Measurements from ENCODE around the gene P2RY14. TPM values are rescaled to one million over a fixed set of nuclear protein-coding genes. Genes with fewer than 3 reads are reported as not detected.

P2RY14 gene
- total RNA-seq, 3 donors from 2014 or later (not counting 1 experiment from before 2014, with no cell fraction given), result 0.25 to 0.93 (median 0.31) TPM

DNA sequence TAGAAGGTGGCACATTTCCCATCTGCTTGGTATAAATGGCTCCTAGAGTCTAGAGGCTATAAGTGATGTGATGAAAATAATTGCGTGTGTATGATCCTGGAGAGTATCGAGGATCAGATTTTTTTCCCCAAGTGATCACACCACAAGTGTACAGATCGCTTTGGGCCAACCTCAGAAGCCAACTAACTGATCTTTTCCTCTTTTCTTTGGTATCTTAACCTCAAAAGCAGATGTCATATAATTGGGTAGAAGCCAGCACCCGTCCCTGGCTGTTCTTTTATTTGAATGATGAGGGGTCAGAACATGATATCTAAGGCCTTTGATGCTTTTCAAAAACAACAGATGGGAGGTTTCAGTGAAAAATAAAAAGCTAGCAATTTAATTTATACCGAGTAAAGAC, 3.3 kb downstream of the P2RY14 start:
- H3K27me3 Mint-ChIP-seq (ENCODE audit: low read depth in 2 of 2), result no peaks in the 10 kb centered on the region
- peaks cover 18% of the 10 kb centered on the region for H3K4me1 ChIP-seq (ENCODE audit: control insufficient read depth, insufficient read depth, low read length)
- intact Hi-C loops (cut with micrococcal nuclease), result no loop called here
- no peaks in the 10 kb centered on the region for H3K27me3 ChIP-seq (ENCODE audit: control insufficient read depth, insufficient read depth, low read length)
- H3K27ac Mint-ChIP-seq, result no peak overlapping the region
- no peaks in the 10 kb centered on the region for H3K9me3 ChIP-seq (ENCODE audit: control insufficient read depth, insufficient read depth, low read length)
- H3K9me3 Mint-ChIP-seq, result no peaks in the 10 kb centered on the region
- ATAC-seq (no peak), DNase-seq (no peak)
- no peak for TF ChIP-seq CTCF (IDR thresholded peaks at IDR 0.05)
- H3K36me3 Mint-ChIP-seq, result no peaks in the 10 kb centered on the region
- peaks cover 17 to 18% of the 10 kb centered on the region in 2 donors for H3K4me1 Mint-ChIP-seq
- peak overlapping the region; percentile 43 for H3K27ac ChIP-seq (ENCODE audit: low read length)
- H3K4me3 ChIP-seq (ENCODE audit: low read length), result no peak overlapping the region
- H3K4me3 Mint-ChIP-seq, result no peak overlapping the region
- H3K36me3 ChIP-seq (ENCODE audit: control insufficient read depth, insufficient read depth, low read length), result no peaks in the 10 kb centered on the region
- WGBS (ENCODE audit: insufficient coverage), result 66% methylated on average over 4 of the region's 5 CpGs

DNA sequence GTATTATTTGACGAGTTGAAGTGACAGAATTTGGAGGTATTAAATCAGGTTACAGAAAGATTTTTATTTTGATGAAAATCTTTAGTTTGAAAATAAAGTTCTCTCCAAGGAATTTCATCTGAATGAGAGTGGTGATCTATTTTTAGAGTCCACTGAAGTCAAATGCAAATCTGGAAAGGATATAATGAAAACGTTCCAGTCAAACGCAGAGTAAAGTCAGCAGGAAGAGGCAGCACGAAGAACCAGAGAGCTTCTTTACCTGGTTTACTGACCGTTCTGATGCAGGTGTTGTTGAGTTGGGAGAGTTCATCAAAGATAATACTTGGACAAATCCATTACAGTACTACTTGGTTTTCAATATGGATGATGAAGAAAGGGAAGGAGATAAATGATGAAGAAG, 8.7 kb downstream of the P2RY14 start:
- 93% methylated on average over 5 of the region's 5 CpGs for WGBS (ENCODE audit: insufficient coverage)
- no peak overlapping the region for H3K27ac ChIP-seq (ENCODE audit: low read length)
- no peaks in the 10 kb centered on the region for H3K9me3 Mint-ChIP-seq
- peaks cover 13% of the 10 kb centered on the region for H3K4me1 ChIP-seq (ENCODE audit: control insufficient read depth, insufficient read depth, low read length)
- H3K4me3 ChIP-seq (ENCODE audit: low read length), result no peak overlapping the region
- no peaks in the 10 kb centered on the region for H3K36me3 Mint-ChIP-seq
- intact Hi-C loops (cut with micrococcal nuclease), result no loop called here
- no peak for ATAC-seq
- TF ChIP-seq CTCF (IDR thresholded peaks at IDR 0.05), result no peak
- H3K4me1 Mint-ChIP-seq, result peaks cover 12 to 16% of the 10 kb centered on the region in 2 donors
- H3K36me3 ChIP-seq (ENCODE audit: control insufficient read depth, insufficient read depth, low read length), result no peaks in the 10 kb centered on the region
- H3K27me3 Mint-ChIP-seq (ENCODE audit: low read depth in 2 of 2), result no peaks in the 10 kb centered on the region
- no peak overlapping the region for H3K27ac Mint-ChIP-seq
- no peaks in the 10 kb centered on the region for H3K27me3 ChIP-seq (ENCODE audit: control insufficient read depth, insufficient read depth, low read length)
- no peak overlapping the region for H3K4me3 Mint-ChIP-seq
- H3K9me3 ChIP-seq (ENCODE audit: control insufficient read depth, insufficient read depth, low read length), result no peaks in the 10 kb centered on the region
- no peak for DNase-seq

DNA sequence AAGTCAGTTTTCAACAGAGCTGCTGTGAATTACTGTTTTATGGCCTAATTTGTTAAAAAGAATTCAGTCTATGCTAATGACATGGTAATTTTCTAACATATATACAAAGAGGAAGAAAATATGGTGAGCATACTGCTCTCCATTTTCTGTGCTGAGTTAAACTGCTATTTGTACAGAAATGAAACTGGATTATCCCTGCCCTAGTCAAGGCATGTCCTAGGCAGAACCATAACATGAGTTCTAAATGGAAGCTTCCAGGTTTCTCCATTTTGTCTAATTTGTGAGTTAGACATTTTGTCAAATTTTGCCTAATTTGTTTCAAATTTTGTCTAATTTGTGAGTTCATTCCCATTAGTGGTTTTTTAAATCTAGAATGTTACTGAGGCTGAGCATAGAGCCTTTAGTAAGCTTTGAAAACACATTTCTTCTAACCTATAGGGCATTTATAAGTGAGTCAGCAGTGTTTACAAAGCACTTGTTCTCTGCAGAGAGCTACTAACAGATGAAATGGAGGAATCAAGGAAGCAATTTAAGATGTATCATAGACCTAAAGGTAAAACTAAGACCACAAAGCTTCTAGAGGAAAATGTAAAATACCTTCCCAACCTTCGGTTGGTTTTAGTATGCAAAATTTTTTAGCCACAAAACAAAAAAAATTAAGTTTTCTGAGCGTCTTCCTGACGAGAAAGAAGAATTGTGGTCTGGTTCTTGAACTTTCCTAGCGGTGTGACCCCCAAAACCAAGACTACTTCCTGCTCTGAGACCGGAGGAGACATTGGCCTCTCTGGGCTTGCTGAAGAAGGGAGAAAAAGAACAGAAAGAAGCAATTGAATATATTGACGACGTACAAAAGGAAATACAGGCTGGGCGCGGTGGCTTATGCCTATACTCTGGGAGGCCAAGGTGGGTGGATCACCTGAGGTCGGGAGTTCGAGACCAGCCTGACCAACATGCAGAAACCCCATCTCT, 9.8 kb downstream of the P2RY14 start:
- peaks cover 12 to 16% of the 10 kb centered on the region in 2 donors for H3K4me1 Mint-ChIP-seq

More for the DNA sequence above, 9.8 kb downstream of the P2RY14 start:
- WGBS (ENCODE audit: insufficient coverage), result 14% methylated on average over 9 of the region's 11 CpGs
- peak overlapping the region; percentile 62 for H3K27ac ChIP-seq (ENCODE audit: low read length)
- intact Hi-C loops (cut with micrococcal nuclease), result no loop called here
- DNase-seq (peak in 1 of 2 donors; percentile 61), ATAC-seq (peak in 2 of 3 donors; percentile 62 to 75)
- H3K36me3 ChIP-seq (ENCODE audit: control insufficient read depth, insufficient read depth, low read length), result no peaks in the 10 kb centered on the region
- H3K27ac Mint-ChIP-seq, result peak overlapping the region; percentile 76 to 77
- no peaks in the 10 kb centered on the region for H3K9me3 ChIP-seq (ENCODE audit: control insufficient read depth, insufficient read depth, low read length)
- no peaks in the 10 kb centered on the region for H3K9me3 Mint-ChIP-seq
- H3K36me3 Mint-ChIP-seq, result no peaks in the 10 kb centered on the region
- H3K4me3 Mint-ChIP-seq, result peak overlapping the region; percentile 73
- TF ChIP-seq CTCF (IDR thresholded peaks at IDR 0.05), result no peak
- no peak overlapping the region for H3K4me3 ChIP-seq (ENCODE audit: low read length)
- H3K4me1 ChIP-seq (ENCODE audit: control insufficient read depth, insufficient read depth, low read length), result peaks cover 13% of the 10 kb centered on the region
- H3K27me3 ChIP-seq (ENCODE audit: control insufficient read depth, insufficient read depth, low read length), result no peaks in the 10 kb centered on the region
- H3K27me3 Mint-ChIP-seq (ENCODE audit: low read depth in 2 of 2), result no peaks in the 10 kb centered on the region
